HCT116 (cell line): Measurements from ENCODE around the gene PCMT1. TPM values are rescaled to one million over a fixed set of nuclear protein-coding genes. Genes with fewer than 3 reads are reported as not detected.

ENCODE experiments used
- ATAC-seq: fragments of 200-7000 bp; cut with Tn5 transposase; 2 replicates; pipeline ENCODE4 v1.9.1; 2020; ENCODE audit warnings: mild to moderate bottlenecking, moderate library complexity
- BruUV-seq: library from RNA; stranded (reverse); fragments of 400-500 nt; replicated peaks from 2 replicates; lab custom pipeline; 2021; lab: Mats Ljungman, UMichigan
- CTCF ChIA-PET: fragments of 300-600 bp; sonication (Branson Sonifier 250); formaldehyde crosslinking; loops from one replicate; lab custom pipeline; 2021; ENCODE audit warnings: antibody characterized with exemption; lab: Charles Lee
- POLR2A ChIA-PET: fragments of 300-600, 350-600 bp; sonication (Branson Sonifier 250); formaldehyde crosslinking; loops from one replicate; lab custom pipeline; 2021; ENCODE audit warnings: antibody characterized with exemption; lab: Charles Lee
- RAD21 ChIA-PET, 2 experiments: fragments of 300-600 bp; sonication (Branson Sonifier 250); formaldehyde crosslinking; loops; one replicate each; lab custom pipeline; 2023; ENCODE audit warnings: low total read pairs in 2 of 2; ENCODE audit not compliant: uncharacterized antibody in 2 of 2, unreplicated experiment in 2 of 2, low non-redundant PET in 1 of 2; lab: Charles Lee
- DNase-seq: peaks from one replicate; pipeline ENCODE4 v3.0.0-alpha.2; 2010; ENCODE audit warnings: low read depth, low spot score
- H2AFZ ChIP-seq: fragments of 200-600 bp; shearing (Covaris generic), sonication (generic); 2 replicates; pipeline ENCODE4 v1.6.1; 2017; ENCODE audit warnings: low read depth, mixed run types, mixed read lengths, antibody characterized with exemption, low read length; ENCODE audit not compliant: poor library complexity, severe bottlenecking
- H3K27ac ChIP-seq: 2 replicates; pipeline ENCODE4 v1.5.1; 2012; ENCODE audit warnings: low read depth, low read length
- H3K27me3 ChIP-seq: fragments of 200-600 bp; sonication (generic); 2 replicates; pipeline ENCODE4 v1.6.1; 2016; ENCODE audit warnings: mixed run types, low read length, mixed read lengths; ENCODE audit not compliant: insufficient read depth
- H3K36me3 ChIP-seq, 2 experiments: fragments of 200-500 bp in 1 of 2; fragments of 200-600 bp in 1 of 2; sonication (Bioruptor generic) in 1 of 2; sonication (generic) in 1 of 2; 2 replicates each; pipeline versions ENCODE4 v1.5.1 to v1.6.1; 2014 to 2016; ENCODE audit warnings: low read length in 2 of 2, inconsistent platforms in 1 of 2, mixed read lengths in 1 of 2, mixed run types in 1 of 2; ENCODE audit not compliant: insufficient read depth in 2 of 2, control insufficient read depth in 1 of 2
- H3K4me1 ChIP-seq, 2 experiments: fragments of 200-600 bp in 1 of 2; sonication (generic) in 1 of 2; 2 replicates each; pipeline versions ENCODE4 v1.5.1 to v1.6.1; 2012 to 2017; ENCODE audit warnings: low read length in 2 of 2, inconsistent platforms in 1 of 2, mild to moderate bottlenecking in 1 of 2, mixed read lengths in 1 of 2, mixed run types in 1 of 2, moderate library complexity in 1 of 2; ENCODE audit not compliant: insufficient read depth in 2 of 2, control insufficient read depth in 1 of 2
- H3K4me2 ChIP-seq: fragments of 200-600 bp; sonication (generic); 2 replicates; pipeline ENCODE4 v1.6.1; 2017; ENCODE audit warnings: mixed run types, low read length, mixed read lengths
- H3K4me3 ChIP-seq, 2 experiments: fragments of 200-600 bp in 1 of 2; sonication (generic) in 1 of 2; replicated peaks in 1 of 2; 2 replicates each; pipeline ENCODE4 v1.5.1; 2011 to 2016; ENCODE audit warnings: low read length in 2 of 2, control low read depth in 1 of 2, low read depth in 1 of 2, mild to moderate bottlenecking in 1 of 2, mixed read lengths in 1 of 2, mixed run types in 1 of 2
- H3K79me2 ChIP-seq: fragments of 200-600 bp; sonication (generic); 2 replicates; pipeline ENCODE4 v1.6.1; 2017; ENCODE audit warnings: mild to moderate bottlenecking, mixed run types, low read length, moderate library complexity, mixed read lengths; ENCODE audit not compliant: insufficient read depth
- H3K9ac ChIP-seq: fragments of 200-600 bp; sonication (generic); 2 replicates; pipeline ENCODE4 v1.6.1; 2016; ENCODE audit warnings: low read length, mixed read lengths
- H3K9me2 ChIP-seq: fragments of 200-600 bp; sonication (generic), shearing (Covaris generic); 2 replicates; pipeline ENCODE4 v1.6.1; 2017; ENCODE audit warnings: mixed run types, mild to moderate bottlenecking, moderate library complexity; ENCODE audit not compliant: insufficient read depth
- H3K9me3 ChIP-seq, 2 experiments: fragments of 200-500 bp in 1 of 2; fragments of 200-600 bp in 1 of 2; sonication (Bioruptor generic) in 1 of 2; sonication (generic) in 1 of 2; 2 replicates each; pipeline ENCODE4 v1.6.1; 2014 to 2017; ENCODE audit warnings: low read length in 2 of 2, mixed read lengths in 2 of 2, inconsistent platforms in 1 of 2, low read depth in 1 of 2, mild to moderate bottlenecking in 1 of 2, mixed run types in 1 of 2, moderate library complexity in 1 of 2; ENCODE audit not compliant: control insufficient read depth in 1 of 2, insufficient read depth in 1 of 2
- H4K20me1 ChIP-seq: fragments of 200-600 bp; sonication (generic), shearing (Covaris generic); 2 replicates; pipeline ENCODE4 v1.6.1; 2017; ENCODE audit warnings: mixed run types, mild to moderate bottlenecking, moderate library complexity; ENCODE audit not compliant: insufficient read depth
- ATF3 ChIP-seq: IDR thresholded peaks from 2 replicates; pipeline ENCODE4 v1.6.1; 2012
- CBX3 ChIP-seq: IDR thresholded peaks from 2 replicates; pipeline ENCODE4 v1.6.1; 2012; ENCODE audit warnings: low read depth
- CEBPB ChIP-seq: IDR thresholded peaks from 2 replicates; pipeline ENCODE4 v1.6.1; 2012; ENCODE audit warnings: low read depth
- EGR1 ChIP-seq: IDR thresholded peaks from 2 replicates; pipeline ENCODE4 v1.6.1; 2012; ENCODE audit warnings: low read depth
- ELF1 ChIP-seq: IDR thresholded peaks from 2 replicates; pipeline ENCODE4 v1.6.1; 2012; ENCODE audit warnings: low read depth, borderline replicate concordance
- EZH2 ChIP-seq: fragments of 200-600 bp; sonication (generic); IDR thresholded peaks from 2 replicates; pipeline ENCODE4 v1.6.1; 2017; ENCODE audit warnings: antibody characterized with exemption, mixed run types
- EZH2phosphoT487 ChIP-seq: fragments of 200-600 bp; IDR thresholded peaks from 2 replicates; pipeline ENCODE4 v1.6.1; 2018; ENCODE audit warnings: antibody characterized with exemption, borderline replicate concordance
- FOSL1 ChIP-seq: IDR thresholded peaks from 2 replicates; pipeline ENCODE4 v1.6.1; 2012; ENCODE audit warnings: low read depth
- JUND ChIP-seq: IDR thresholded peaks from 2 replicates; pipeline ENCODE4 v1.6.1; 2012
- POLR2A ChIP-seq: IDR thresholded peaks from 2 replicates; pipeline ENCODE4 v1.7.0; 2011; ENCODE audit warnings: borderline replicate concordance; ENCODE audit not compliant: insufficient read depth, insufficient read length; ENCODE audit errors: extremely low read depth
- POLR2AphosphoS5 ChIP-seq: IDR thresholded peaks from 2 replicates; pipeline ENCODE4 v1.6.1; 2011; ENCODE audit warnings: mild to moderate bottlenecking, low read depth, low read length, moderate library complexity
- RAD21 ChIP-seq: IDR thresholded peaks from 2 replicates; pipeline ENCODE4 v1.6.1; 2012; ENCODE audit warnings: low read depth, mild to moderate bottlenecking
- REST ChIP-seq: IDR thresholded peaks from 2 replicates; pipeline ENCODE4 v1.6.1; 2012; ENCODE audit warnings: low read depth
- SP1 ChIP-seq: IDR thresholded peaks from 2 replicates; pipeline ENCODE4 v1.6.1; 2012; ENCODE audit warnings: low read depth
- TCF7L2 ChIP-seq: IDR thresholded peaks from 2 replicates; pipeline ENCODE4 v1.7.0; 2011; ENCODE audit warnings: borderline replicate concordance, inconsistent platforms; ENCODE audit not compliant: insufficient read depth, insufficient read length; ENCODE audit errors: extremely low read depth
- ZFX ChIP-seq: fragments of 450-650 bp; IDR thresholded peaks from 2 replicates; pipeline ENCODE4 v1.6.1; 2017
- ZNF274 ChIP-seq: fragments of 200-500 bp; sonication (Bioruptor generic); IDR thresholded peaks from 2 replicates; pipeline ENCODE4 v1.6.1; 2014; ENCODE audit warnings: mild to moderate bottlenecking, low read depth, low read length, inconsistent platforms
- intact Hi-C: fragments of 100-400 bp; cut with micrococcal nuclease; formaldehyde crosslinking; loops from 2 replicates; pipeline ENCODE4 v1.10.0; 2022
- total RNA-seq: library from RNA; stranded (reverse); gene quantifications from one replicate; pipeline ENCODE4 v1.2.1, GENCODE V29; 2021; ENCODE audit not compliant: unreplicated experiment
- TF ChIP-seq, protein P1 (sequence below): IDR thresholded peaks from 2 replicates; pipeline ENCODE4 v1.6.1; 2012

Gene PCMT1
- total RNA-seq, 1 experiment from 2014 or later = 86.9 TPM

DNA sequence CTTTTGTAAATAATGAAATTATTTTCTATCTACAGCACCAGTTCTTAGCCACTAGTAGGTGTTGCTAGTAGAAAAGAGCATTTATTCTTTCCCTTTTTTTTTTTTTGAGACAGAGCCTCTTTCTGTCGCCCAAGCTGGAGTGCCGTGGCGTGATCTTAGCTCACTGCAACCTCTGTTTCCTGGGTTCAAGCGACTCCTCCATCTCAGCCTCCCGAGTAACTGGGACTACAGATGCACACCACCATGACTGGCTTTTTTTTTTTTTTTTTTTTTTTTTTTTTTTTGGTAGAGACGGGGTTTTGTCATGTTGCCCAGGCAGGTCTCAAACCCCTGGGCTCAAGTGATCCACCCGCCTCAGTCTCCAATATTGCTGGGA lies 6.7 kb downstream of the PCMT1 start:
- intact Hi-C loops = no loop called here
- Histone ChIP-seq H3K27me3 (no peaks in the 10 kb centered on the region), H2AFZ (no peak overlapping the region), H3K4me2 (no peak overlapping the region), H3K9me3 (no peaks in the 10 kb centered on the region), H3K9me2 (no peaks in the 10 kb centered on the region), H3K4me3 (no peak overlapping the region), H3K36me3 (peaks cover 0 to 2% of the 10 kb centered on the region in 2 experiments; a peak in 1 of 4 replicates), H3K79me2 (peaks cover 97% of the 10 kb centered on the region), H3K27ac (no peak overlapping the region), H3K4me1 (peaks cover 0 to under 1% of the 10 kb centered on the region in 2 experiments; a peak in 1 of 4 replicates), H4K20me1 (peaks cover 7% of the 10 kb centered on the region; the same call in 1 of the 2 replicates), H3K9ac (no peak overlapping the region)
- no peak for DNase-seq
- ATAC-seq = no peak
- CTCF ChIA-PET = no interaction called here
- TF ChIP-seq ZNF274 (no peak), POLR2AphosphoS5 (no peak), ZFX (no peak), EZH2phosphoT487 (no peak), FOSL1 (no peak), RAD21 (no peak), EGR1 (no peak), CEBPB (no peak), SP1 (no peak), CBX3 (no peak), ELF1 (no peak), TCF7L2 (no peak), REST (no peak), EZH2 (no peak), JUND (no peak), POLR2A (no peak), ATF3 (no peak)
- TF ChIP-seq, protein P1, sequence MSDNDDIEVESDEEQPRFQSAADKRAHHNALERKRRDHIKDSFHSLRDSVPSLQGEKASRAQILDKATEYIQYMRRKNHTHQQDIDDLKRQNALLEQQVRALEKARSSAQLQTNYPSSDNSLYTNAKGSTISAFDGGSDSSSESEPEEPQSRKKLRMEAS = no peak
- BruUV-seq = no TSS peak
- POLR2A ChIA-PET = no interaction called here
- RAD21 ChIA-PET = no interaction called here
